Trophoblast cell (in vitro differentiated cells and primary cell): ENCODE data around the gene AMDHD2.
A peak's percentile ranks its signal among the peaks of the same experiment; 100 is the strongest.

Source experiments
- DNase-seq, 2 donors: peaks; one replicate each; pipeline ENCODE4 v3.0.0-alpha.2; 2016
- H2AFZ ChIP-seq: 2 replicates; pipeline ENCODE4 v1.6.1; 2013; ENCODE audit warnings: low read length, moderate library complexity, mild to moderate bottlenecking; ENCODE audit not compliant: insufficient read depth, poor library complexity
- H2AK5ac ChIP-seq: 2 replicates; pipeline ENCODE4 v1.6.1; 2013; ENCODE audit warnings: mild to moderate bottlenecking, low read length
- H2BK120ac ChIP-seq: 2 replicates; pipeline ENCODE4 v1.6.1; 2013; ENCODE audit warnings: low read length, mild to moderate bottlenecking, moderate library complexity; ENCODE audit not compliant: insufficient read depth, poor library complexity
- H2BK12ac ChIP-seq: 2 replicates; pipeline ENCODE4 v1.6.1; 2013; ENCODE audit warnings: mild to moderate bottlenecking, low read length, moderate library complexity
- H2BK5ac ChIP-seq: 2 replicates; pipeline ENCODE4 v1.6.1; 2013; ENCODE audit warnings: low read length, low read depth, moderate library complexity, mild to moderate bottlenecking; ENCODE audit not compliant: poor library complexity
- H3K14ac ChIP-seq: 2 replicates; pipeline ENCODE4 v1.6.1; 2013; ENCODE audit warnings: mild to moderate bottlenecking, low read length
- H3K18ac ChIP-seq: 2 replicates; pipeline ENCODE4 v1.6.1; 2013; ENCODE audit warnings: mild to moderate bottlenecking, low read length
- H3K23ac ChIP-seq: 2 replicates; pipeline ENCODE4 v1.6.1; 2013; ENCODE audit warnings: low read length
- H3K27ac ChIP-seq: 2 replicates; pipeline ENCODE4 v1.5.1; 2013; ENCODE audit warnings: low read depth, mild to moderate bottlenecking, inconsistent platforms, low read length, moderate library complexity
- H3K27me3 ChIP-seq: 2 replicates; pipeline ENCODE4 v1.6.1; 2013; ENCODE audit warnings: inconsistent platforms, mild to moderate bottlenecking, low read length, moderate library complexity; ENCODE audit not compliant: insufficient read depth
- H3K36me3 ChIP-seq, 2 experiments: 1 replicate in 1 of 2; 2 replicates in 1 of 2; pipeline ENCODE4 v1.6.1; 2013; ENCODE audit warnings: low read length in 2 of 2, mild to moderate bottlenecking in 2 of 2, moderate library complexity in 1 of 2; ENCODE audit not compliant: insufficient read depth in 2 of 2, control insufficient read depth in 1 of 2
- H3K4ac ChIP-seq: 2 replicates; pipeline ENCODE4 v1.6.1; 2013; ENCODE audit warnings: low read depth, mild to moderate bottlenecking, low read length, moderate library complexity
- H3K4me1 ChIP-seq, 2 experiments: 1 replicate in 1 of 2; 2 replicates in 1 of 2; pipeline ENCODE4 v1.6.1; 2013; ENCODE audit warnings: low read length in 2 of 2, mild to moderate bottlenecking in 2 of 2, moderate library complexity in 1 of 2; ENCODE audit not compliant: insufficient read depth in 2 of 2, control insufficient read depth in 1 of 2
- H3K4me2 ChIP-seq: 2 replicates; pipeline ENCODE4 v1.6.1; 2013; ENCODE audit warnings: inconsistent platforms, mild to moderate bottlenecking, low read length, moderate library complexity
- H3K4me3 ChIP-seq: 2 replicates; pipeline ENCODE4 v1.5.1; 2013; ENCODE audit warnings: mild to moderate bottlenecking, low read depth, low read length, inconsistent platforms
- H3K79me1 ChIP-seq: one replicate; pipeline ENCODE4 v1.6.1; 2013; ENCODE audit warnings: low read length
- H3K79me2 ChIP-seq: 2 replicates; pipeline ENCODE4 v1.6.1; 2013; ENCODE audit warnings: low read length, mild to moderate bottlenecking; ENCODE audit not compliant: control insufficient read depth, insufficient read depth, poor library complexity
- H3K9ac ChIP-seq: 2 replicates; pipeline ENCODE4 v1.6.1; 2013; ENCODE audit warnings: mild to moderate bottlenecking, low read length
- H3K9me3 ChIP-seq: 2 replicates; pipeline ENCODE4 v1.6.1; 2013; ENCODE audit warnings: low read depth, mild to moderate bottlenecking, control low read depth, inconsistent platforms, low read length; ENCODE audit not compliant: insufficient read depth
- H4K12ac ChIP-seq: 2 replicates; pipeline ENCODE4 v1.6.1; 2013; ENCODE audit warnings: low read depth, mild to moderate bottlenecking, low read length, moderate library complexity
- H4K8ac ChIP-seq: 2 replicates; pipeline ENCODE4 v1.6.1; 2013; ENCODE audit warnings: low read depth, mild to moderate bottlenecking, low read length, moderate library complexity
- H4K91ac ChIP-seq: one replicate; pipeline ENCODE4 v1.6.1; 2013; ENCODE audit warnings: low read depth, mild to moderate bottlenecking, low read length, moderate library complexity
- WGBS: extraction: QIAGEN DNeasy Blood & Tissue Kit; methylation state at CpG from one replicate; pipeline ENCODE4 v1.1.7; 2013; ENCODE audit warnings: missing lambda C conversion rate; ENCODE audit not compliant: insufficient read length, insufficient coverage; ENCODE audit errors: extremely low coverage; 5-methylcytosine and 5-hydroxymethylcytosine counted together

AMDHD2 gene

GRCh38 chr16:2530629-2531318, 10.6 kb downstream of the AMDHD2 start:
- Histone ChIP-seq H3K79me2 (peaks cover 3% of the 10 kb centered on the region), H3K14ac (no peak overlapping the region), H2BK120ac (no peak overlapping the region), H3K36me3 (peaks cover 47 to 49% of the 10 kb centered on the region in 2 experiments), H2BK12ac (no peak overlapping the region), H3K27me3 (no peaks in the 10 kb centered on the region), H2AK5ac (no peak overlapping the region), H3K18ac (no peak overlapping the region), H3K79me1 (peaks cover 12% of the 10 kb centered on the region), H3K9me3 (no peaks in the 10 kb centered on the region), H2AFZ (no peak overlapping the region), H4K12ac (no peak overlapping the region), H3K27ac (no peak overlapping the region), H4K8ac (no peak overlapping the region), H3K4me3 (no peak overlapping the region), H3K4me2 (no peak overlapping the region), H3K4me1 (peaks cover 5 to 10% of the 10 kb centered on the region in 2 experiments), H3K4ac (no peak overlapping the region), H3K23ac (no peak overlapping the region), H2BK5ac (no peak overlapping the region), H4K91ac (peak overlapping the region; percentile 9), H3K9ac (no peak overlapping the region)
- no CpG with 5 or more reads among the region's 14 CpGs for WGBS
- DNase-seq: no peak

- peak within 1 kb of the TSS; percentile 22 for H3K4ac ChIP-seq
- peak within 1 kb of the TSS; percentile 57 for H2AFZ ChIP-seq
- H3K9ac ChIP-seq: peak within 1 kb of the TSS; percentile 81
- peak within 1 kb of the TSS; percentile 27 for H3K18ac ChIP-seq
- no CpG with 5 or more reads among the region's 11 CpGs for WGBS
- no peaks in the 10 kb centered on the region for H3K27me3 ChIP-seq
- peak within 1 kb of the TSS; percentile 71 for H3K14ac ChIP-seq
- peak within 1 kb of the TSS; percentile 50 for H4K91ac ChIP-seq
- H3K4me2 ChIP-seq: peak within 1 kb of the TSS; percentile 96
- peaks cover 42 to 43% of the 10 kb centered on the region in 2 experiments for H3K36me3 ChIP-seq
- peaks cover 3% of the 10 kb centered on the region for H3K79me2 ChIP-seq
- H4K12ac ChIP-seq: peak within 1 kb of the TSS; percentile 70
- DNase-seq: no peak
- peaks cover 4% of the 10 kb centered on the region for H3K9me3 ChIP-seq
- H2AK5ac ChIP-seq: peak within 1 kb of the TSS; percentile 45
- H4K8ac ChIP-seq: peak within 1 kb of the TSS; percentile 77
- H2BK5ac ChIP-seq: peak within 1 kb of the TSS; percentile 15
- H3K79me1 ChIP-seq: peaks cover 12% of the 10 kb centered on the region
- peaks cover 9 to 15% of the 10 kb centered on the region in 2 experiments for H3K4me1 ChIP-seq
- H2BK120ac ChIP-seq: no peak within 1 kb of the TSS
- H3K4me3 ChIP-seq: peak within 1 kb of the TSS; percentile 68
- peak within 1 kb of the TSS; percentile 24 for H3K27ac ChIP-seq
- H3K23ac ChIP-seq: no peak within 1 kb of the TSS
- peak within 1 kb of the TSS; percentile 10 for H2BK12ac ChIP-seq
Observed at GRCh38 chr16:2531371-2531695, 11.2 kb downstream of the AMDHD2 start, which contains the start of gene CEMP1. CEMP1 (minus strand) TSS chr16:2531408; CDS start chr16:2531073, 335 bp downstream.

DNA sequence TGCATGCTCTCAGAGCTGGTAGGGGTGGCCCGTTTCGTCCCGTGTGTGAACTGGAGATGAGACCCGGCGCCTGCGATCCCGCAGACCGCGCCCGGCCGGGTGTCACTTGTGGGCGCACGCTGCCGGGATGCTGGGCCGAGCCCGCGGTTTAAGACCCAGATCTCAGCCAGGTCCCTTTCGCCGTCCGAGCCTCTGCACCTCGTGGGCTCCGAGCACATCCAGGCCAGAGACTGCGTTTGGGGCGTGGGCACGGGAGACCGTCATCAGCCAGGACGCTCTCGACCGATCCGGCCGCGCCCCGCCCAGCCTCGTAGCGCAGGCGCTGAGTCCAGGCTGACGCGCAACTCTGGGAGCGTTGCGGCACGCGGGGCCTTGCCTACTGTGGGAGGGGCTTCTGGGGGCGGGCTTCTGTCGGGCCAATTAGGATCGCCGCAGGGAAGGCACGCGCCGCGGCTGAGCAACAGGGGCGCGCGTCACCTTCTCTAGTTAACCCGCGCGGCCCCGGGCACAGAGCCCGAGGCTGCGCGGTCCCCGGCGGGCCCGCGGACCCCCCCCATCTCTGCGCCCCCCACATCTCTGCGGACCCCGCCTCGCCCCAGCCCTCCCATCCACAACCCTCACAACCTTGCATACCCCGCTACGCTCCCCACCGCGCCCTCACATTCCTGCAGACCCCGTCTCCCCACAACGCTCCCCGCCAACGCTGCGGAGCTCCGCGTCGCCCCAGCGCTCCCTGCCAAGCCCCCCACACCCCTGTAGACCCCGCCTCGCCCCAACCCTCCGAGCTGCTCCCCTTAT, 11.7 kb downstream of the AMDHD2 start:
- Histone ChIP-seq H3K4me1 (peaks cover 10 to 17% of the 10 kb centered on the region in 2 experiments), H3K27me3 (no peaks in the 10 kb centered on the region), H2BK120ac (peak overlapping the region; percentile 13), H3K4me2 (peak overlapping the region; percentile 96), H3K36me3 (peaks cover 36 to 41% of the 10 kb centered on the region in 2 experiments), H2AFZ (peak overlapping the region; percentile 57), H4K8ac (peak overlapping the region; percentile 77), H3K14ac (peak overlapping the region; percentile 71), H3K79me1 (peaks cover 12% of the 10 kb centered on the region), H3K23ac (no peak overlapping the region), H3K4ac (peak overlapping the region; percentile 22), H3K27ac (peak overlapping the region; percentile 24), H3K18ac (peak overlapping the region; percentile 60), H4K12ac (peak overlapping the region; percentile 70), H3K9me3 (peaks cover 4% of the 10 kb centered on the region), H2BK5ac (peak overlapping the region; percentile 15), H2BK12ac (peak overlapping the region; percentile 10), H3K79me2 (peaks cover 3% of the 10 kb centered on the region), H3K4me3 (peak overlapping the region; percentile 68), H3K9ac (peak overlapping the region; percentile 81), H2AK5ac (peak overlapping the region; percentile 45), H4K91ac (peak overlapping the region; percentile 50)
- WGBS: no CpG with 5 or more reads among the region's 84 CpGs
- peak; percentile 99 for DNase-seq

DNA sequence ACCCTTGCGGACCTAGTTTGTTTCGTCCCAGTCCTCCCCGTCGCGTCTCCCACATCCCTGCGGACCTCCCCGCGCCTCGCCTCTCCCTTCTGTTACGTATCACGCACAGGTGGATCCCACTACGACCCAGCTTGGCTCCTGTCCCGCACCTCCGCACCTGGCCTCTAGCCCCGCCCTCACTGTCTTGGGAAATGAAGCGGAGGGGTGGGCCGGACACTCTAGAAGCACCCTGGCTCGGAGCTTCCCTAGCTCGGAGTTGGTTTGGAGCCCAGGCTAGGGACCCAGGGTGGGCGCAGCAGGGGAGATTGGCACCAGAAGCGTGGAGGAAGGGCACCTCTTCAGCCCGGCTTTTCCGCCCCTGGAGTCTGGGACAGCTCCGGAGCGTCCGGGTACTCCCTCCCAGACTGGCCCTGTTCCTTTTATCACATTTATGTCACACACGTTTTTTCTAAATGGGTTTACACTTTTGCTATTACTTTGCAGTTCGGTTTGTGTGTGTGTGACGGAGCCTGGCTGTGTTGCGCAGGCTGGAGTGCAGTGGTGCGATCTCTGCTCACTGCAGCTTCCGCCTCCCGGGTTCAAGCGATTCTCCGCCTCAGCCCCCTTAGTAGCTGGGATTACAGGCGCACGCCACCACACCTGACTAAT, 12.4 kb downstream of the AMDHD2 start:
- Histone ChIP-seq H3K79me2 (peaks cover 3% of the 10 kb centered on the region), H2BK12ac (no peak overlapping the region), H4K8ac (peak overlapping the region; percentile 68), H2BK120ac (peak overlapping the region; percentile 13), H3K14ac (peak overlapping the region; percentile 43), H2BK5ac (peak overlapping the region; percentile 10), H3K4me2 (peak overlapping the region; percentile 73), H3K27me3 (no peaks in the 10 kb centered on the region), H3K18ac (peak overlapping the region; percentile 60), H3K36me3 (peaks cover 29 to 33% of the 10 kb centered on the region in 2 experiments), H4K12ac (peak overlapping the region; percentile 49), H3K4ac (no peak overlapping the region), H3K9ac (peak overlapping the region; percentile 70), H3K9me3 (peaks cover 4% of the 10 kb centered on the region), H3K4me3 (peak overlapping the region; percentile 68), H3K79me1 (peaks cover 12% of the 10 kb centered on the region), H3K27ac (no peak overlapping the region), H2AFZ (peak overlapping the region; percentile 19), H4K91ac (peak overlapping the region; percentile 50), H3K4me1 (peaks cover 12 to 18% of the 10 kb centered on the region in 2 experiments), H3K23ac (no peak overlapping the region), H2AK5ac (peak overlapping the region; percentile 11)
- DNase-seq: peak; percentile 72 to 84
- no CpG with 5 or more reads among the region's 37 CpGs for WGBS
